IMR-90 (cell line): ENCODE data around the gene DUSP12. TPM values are rescaled to one million over a fixed set of nuclear protein-coding genes. Genes with fewer than 3 reads are reported as not detected.

ENCODE experiments used
- ATAC-seq: fragments of 200-7000 bp; cut with Tn5 transposase; 2 replicates; pipeline ENCODE4 v1.9.1; 2020; ENCODE audit warnings: low read depth, mild to moderate bottlenecking, moderate library complexity
- BruUV-seq: library from RNA; stranded (reverse); fragments of 400-500 nt; replicated peaks from 2 replicates; lab custom pipeline; 2021; lab: Mats Ljungman, UMichigan
- CTCF ChIA-PET: fragments of 300-600 bp; formaldehyde crosslinking; extraction: SDS; loops from one replicate; lab custom pipeline; 2021; ENCODE audit warnings: antibody characterized with exemption; lab: Yijun Ruan, JAX
- POLR2A ChIA-PET: fragments of 300-600 bp; sonication (Branson Sonifier 250); formaldehyde crosslinking; loops from one replicate; lab custom pipeline; 2022; ENCODE audit warnings: antibody characterized with exemption; ENCODE audit not compliant: unreplicated experiment; lab: Charles Lee
- DNase-seq: peaks from one replicate; pipeline ENCODE4 v3.0.0; 2013
- H2AFZ ChIP-seq: replicated peaks from 2 replicates; pipeline ENCODE3; 2013; ENCODE audit warnings: low read length, mild to moderate bottlenecking; ENCODE audit not compliant: poor library complexity
- H2AK5ac ChIP-seq: 2 replicates; pipeline ENCODE4 v1.6.1; 2013; ENCODE audit warnings: low read depth, low read length, inconsistent platforms
- H2AK9ac ChIP-seq: replicated peaks from 2 replicates; pipeline ENCODE3; 2013; ENCODE audit warnings: mild to moderate bottlenecking, low read depth, low read length, moderate library complexity; ENCODE audit not compliant: poor library complexity
- H2BK120ac ChIP-seq: 2 replicates; pipeline ENCODE4 v1.6.1; 2013; ENCODE audit warnings: low read depth, low read length, inconsistent platforms
- H2BK15ac ChIP-seq: 3 replicates; pipeline ENCODE4 v1.6.1; 2013; ENCODE audit warnings: low read depth, low read length, inconsistent platforms
- H2BK20ac ChIP-seq: 2 replicates; pipeline ENCODE4 v1.6.1; 2013; ENCODE audit warnings: low read depth, mild to moderate bottlenecking, inconsistent platforms, low read length, moderate library complexity
- H2BK5ac ChIP-seq: 2 replicates; pipeline ENCODE4 v1.6.1; 2013; ENCODE audit warnings: mild to moderate bottlenecking, low read depth, low read length, inconsistent platforms; ENCODE audit not compliant: poor library complexity, severe bottlenecking
- H3K14ac ChIP-seq: replicated peaks from 2 replicates; pipeline ENCODE4 v1.6.1; 2013; ENCODE audit warnings: low read depth, low read length, inconsistent platforms
- H3K18ac ChIP-seq: 2 replicates; pipeline ENCODE4 v1.6.1; 2013; ENCODE audit warnings: low read depth, low read length, control low read depth
- H3K23ac ChIP-seq: 2 replicates; pipeline ENCODE4 v1.6.1; 2013; ENCODE audit warnings: low read depth, low read length, inconsistent platforms
- H3K27ac ChIP-seq: 2 replicates; pipeline ENCODE4 v1.5.1; 2013; ENCODE audit warnings: mild to moderate bottlenecking, control low read depth, low read length; ENCODE audit not compliant: insufficient read depth
- H3K27me3 ChIP-seq: 2 replicates; pipeline ENCODE4 v1.6.1; 2013; ENCODE audit warnings: low read length; ENCODE audit not compliant: control insufficient read depth, insufficient read depth
- H3K36me3 ChIP-seq: 2 replicates; pipeline ENCODE4 v1.6.1; 2013; ENCODE audit warnings: low read length, mixed read lengths; ENCODE audit not compliant: control insufficient read depth, insufficient read depth
- H3K4ac ChIP-seq: 2 replicates; pipeline ENCODE4 v1.6.1; 2013; ENCODE audit warnings: low read depth, low read length, inconsistent platforms
- H3K4me1 ChIP-seq: 2 replicates; pipeline ENCODE4 v1.6.1; 2013; ENCODE audit warnings: low read length, mixed read lengths; ENCODE audit not compliant: control insufficient read depth, insufficient read depth
- H3K4me2 ChIP-seq: 2 replicates; pipeline ENCODE4 v1.6.1; 2013; ENCODE audit warnings: low read depth, mild to moderate bottlenecking, control low read depth, low read length, moderate library complexity
- H3K4me3 ChIP-seq: 2 replicates; pipeline ENCODE4 v1.5.1; 2013; ENCODE audit warnings: low read depth, mild to moderate bottlenecking, control low read depth, low read length, moderate library complexity; ENCODE audit not compliant: insufficient read depth
- H3K56ac ChIP-seq: 2 replicates; pipeline ENCODE4 v1.6.1; 2013; ENCODE audit warnings: low read length, inconsistent platforms; ENCODE audit not compliant: insufficient read depth; ENCODE audit errors: extremely low read depth
- H3K79me1 ChIP-seq, 2 experiments: 2 replicates each; pipeline ENCODE4 v1.6.1; 2013; ENCODE audit warnings: low read length in 2 of 2, inconsistent platforms in 1 of 2, low read depth in 1 of 2
- H3K9ac ChIP-seq: 2 replicates; pipeline ENCODE4 v1.6.1; 2013; ENCODE audit warnings: low read depth, low read length, control low read depth
- H3K9me1 ChIP-seq: 2 replicates; pipeline ENCODE4 v1.6.1; 2013; ENCODE audit warnings: low read length, inconsistent platforms; ENCODE audit not compliant: insufficient read depth
- H3K9me3 ChIP-seq: 2 replicates; pipeline ENCODE4 v1.6.1; 2013; ENCODE audit warnings: low read length; ENCODE audit not compliant: control insufficient read depth, insufficient read depth
- H4K20me1 ChIP-seq: 2 replicates; pipeline ENCODE4 v1.6.1; 2013; ENCODE audit warnings: low read length, inconsistent platforms; ENCODE audit not compliant: insufficient read depth
- H4K5ac ChIP-seq: 2 replicates; pipeline ENCODE4 v1.6.1; 2013; ENCODE audit warnings: mild to moderate bottlenecking, low read depth, low read length, control low read depth
- H4K8ac ChIP-seq, 2 experiments: 2 replicates each; pipeline ENCODE4 v1.6.1; 2013; ENCODE audit warnings: low read depth in 2 of 2, low read length in 2 of 2, control low read depth in 1 of 2, inconsistent platforms in 1 of 2
- H4K91ac ChIP-seq: 2 replicates; pipeline ENCODE4 v1.6.1; 2013; ENCODE audit warnings: low read depth, low read length, inconsistent platforms; ENCODE audit not compliant: insufficient read depth
- BHLHE40 ChIP-seq: fragments of 150-350 bp; IDR thresholded peaks from 2 replicates; pipeline ENCODE4 v1.6.1; 2016; ENCODE audit warnings: mild to moderate bottlenecking, low read depth, low read length
- CEBPB ChIP-seq: IDR thresholded peaks from 2 replicates; pipeline ENCODE4 v1.6.1; 2012; ENCODE audit warnings: low read depth, low read length, improper control_type of control experiment
- CHD1 ChIP-seq: IDR thresholded peaks from 2 replicates; pipeline ENCODE4 v1.6.1; 2012; ENCODE audit warnings: low read depth, low read length, improper control_type of control experiment
- FOS ChIP-seq: fragments of 150-350 bp; IDR thresholded peaks from 2 replicates; pipeline ENCODE4 v1.6.1; 2016; ENCODE audit warnings: low read depth, low read length
- MAFK ChIP-seq: IDR thresholded peaks from 2 replicates; pipeline ENCODE4 v1.6.1; 2012; ENCODE audit warnings: low read depth, low read length, improper control_type of control experiment
- MAZ ChIP-seq: IDR thresholded peaks from 2 replicates; pipeline ENCODE4 v1.6.1; 2012; ENCODE audit warnings: low read depth, mild to moderate bottlenecking, low read length, improper control_type of control experiment, moderate library complexity, borderline replicate concordance
- MXI1 ChIP-seq: IDR thresholded peaks from 2 replicates; pipeline ENCODE4 v1.6.1; 2012; ENCODE audit warnings: low read depth, mild to moderate bottlenecking, low read length, moderate library complexity, borderline replicate concordance
- NFE2L2 ChIP-seq: fragments of 150-350 bp; IDR thresholded peaks from 2 replicates; pipeline ENCODE4 v1.6.1; 2016; ENCODE audit warnings: low read depth, mild to moderate bottlenecking, low read length
- POLR2A ChIP-seq: IDR thresholded peaks from 2 replicates; pipeline ENCODE4 v1.6.1; 2012; ENCODE audit warnings: mild to moderate bottlenecking, low read depth, low read length
- RAD21 ChIP-seq: IDR thresholded peaks from 2 replicates; pipeline ENCODE4 v1.6.1; 2012; ENCODE audit warnings: low read length, improper control_type of control experiment
- RCOR1 ChIP-seq: IDR thresholded peaks from 2 replicates; pipeline ENCODE4 v1.6.1; 2012; ENCODE audit warnings: mild to moderate bottlenecking, low read length, improper control_type of control experiment; ENCODE audit not compliant: insufficient replicate concordance
- RFX5 ChIP-seq: IDR thresholded peaks from 2 replicates; pipeline ENCODE4 v1.8.0; 2012; ENCODE audit warnings: low read depth, mild to moderate bottlenecking, low read length, moderate library complexity
- SMC3 ChIP-seq: fragments of 150-350 bp; IDR thresholded peaks from 2 replicates; pipeline ENCODE4 v1.6.1; 2016; ENCODE audit warnings: low read depth, mild to moderate bottlenecking, antibody characterized with exemption, low read length, moderate library complexity
- WGBS, 2 experiments: methylation state at CpG; one replicate each; pipeline versions ENCODE4 v1.1.5 to v1.1.7; 2013; ENCODE audit warnings: missing lambda C conversion rate in 2 of 2; ENCODE audit not compliant: insufficient read length in 1 of 2; ENCODE audit errors: extremely low coverage in 2 of 2; 5-methylcytosine and 5-hydroxymethylcytosine counted together
- dilution Hi-C: fragments of 300-500 bp; cut with HindIII; formaldehyde crosslinking; loops from one replicate; pipeline ENCODE4 v1.14.3; 2018; ENCODE audit warnings: low sequenced_read_pairs; ENCODE audit not compliant: unreplicated experiment
- in situ Hi-C: fragments of 300-500 bp; cut with MboI; formaldehyde crosslinking; loops from 3 replicates; pipeline ENCODE4 v1.14.3; 2019; ENCODE audit warnings: low sequenced_read_pairs, inconsistent platforms, mixed read lengths
- intact Hi-C: fragments of 100-400 bp; cut with micrococcal nuclease; formaldehyde crosslinking; loops from 2 replicates; pipeline ENCODE4 v1.10.0; 2022
- polyA plus RNA-seq, 3 experiments: library from polyadenylated mRNA; depleted of rRNA; stranded (reverse); fragments of >200 nt; gene quantifications; 2 replicates each; pipeline ENCODE4 v1.2.3, GENCODE V29; 2012; ENCODE audit warnings: low replicate concordance in 1 of 3
- total RNA-seq: library from RNA; depleted of rRNA; stranded (reverse); fragments of >200 nt; gene quantifications from 2 replicates; pipeline ENCODE4 v1.2.3, GENCODE V29; 2012
- TF ChIP-seq, protein P1 (sequence below): conservative IDR thresholded peaks from 2 replicates; pipeline ENCODE4 v1.5.1; 2012; ENCODE audit warnings: mild to moderate bottlenecking, low read depth, low read length, improper control_type of control experiment
- TF ChIP-seq, protein P2 (sequence below): fragments of 150-350 bp; IDR thresholded peaks from 2 replicates; pipeline ENCODE4 v1.6.1; 2017; ENCODE audit warnings: mild to moderate bottlenecking, antibody characterized with exemption, low read length, low read depth
- TF ChIP-seq, protein P3 (sequence below): fragments of 150-350 bp; IDR thresholded peaks from 2 replicates; pipeline ENCODE4 v1.6.1; 2016; ENCODE audit warnings: low read depth, mild to moderate bottlenecking, low read length, moderate library complexity, borderline replicate concordance

The DUSP12 gene
- total and polyA plus RNA-seq, 2 of the 4 experiments (the other 2 are of a cell fraction) = 31.5 to 35.6 TPM

DNA sequence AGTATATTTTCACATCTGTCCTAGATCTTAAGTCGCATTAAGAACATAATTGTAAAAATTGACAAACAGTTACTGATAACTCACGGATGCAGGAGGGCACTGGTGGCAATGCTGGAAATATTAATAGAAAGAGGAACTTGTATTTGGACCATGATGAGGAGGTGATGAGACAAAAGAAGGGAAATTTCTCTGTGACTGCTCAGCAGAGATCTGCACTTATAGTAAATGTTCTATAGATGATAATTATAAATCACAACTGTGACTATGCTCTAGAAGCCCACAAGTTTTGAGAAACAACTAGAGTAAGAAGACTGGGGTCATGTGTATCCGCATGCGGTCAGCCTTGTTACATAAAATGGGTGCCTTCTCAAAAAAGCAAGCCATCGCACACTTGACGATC is 8.7 kb upstream of the DUSP12 start:
- ATAC-seq (no peak), DNase-seq (no peak)
- ChIA-PET POLR2A (no interaction called here), CTCF (interaction anchor here (0.8 to 1.7 kb wide), 8 partner anchors 9 to 256 kb away, joined by 3 to 5 read pairs (median 3); no protein-coding TSS in a partner anchor)
- no peak overlapping the region for H3K56ac ChIP-seq
- H2AK9ac ChIP-seq = no peak overlapping the region
- H3K14ac ChIP-seq = no peak overlapping the region
- peaks cover 7% of the 10 kb centered on the region for H3K4me1 ChIP-seq
- H2BK15ac ChIP-seq = no peak overlapping the region
- H2BK20ac ChIP-seq = no peak overlapping the region
- no peaks in the 10 kb centered on the region for H3K9me3 ChIP-seq
- WGBS, 2 experiments = no CpG with 5 or more reads among the region's 6 CpGs
- no peak overlapping the region for H3K27ac ChIP-seq
- H3K9ac ChIP-seq = no peak overlapping the region
- no TSS peak for BruUV-seq
- H3K4ac ChIP-seq = no peak overlapping the region
- H2AFZ ChIP-seq = no peak overlapping the region
- dilution Hi-C loops = no loop called here
- H3K4me3 ChIP-seq = no peak overlapping the region
- H2AK5ac ChIP-seq = no peak overlapping the region
- H4K8ac ChIP-seq = no peak overlapping the region
- in situ Hi-C loops = loop anchor here (10.0 to 25.0 kb wide), 3 partner anchors 104 to 526 kb away; partner anchors contain the start of genes FCER1G and FCGR3B
- no peak overlapping the region for H3K4me2 ChIP-seq
- H3K9me1 ChIP-seq = peaks cover 5% of the 10 kb centered on the region
- H2BK5ac ChIP-seq = no peak overlapping the region
- no peaks in the 10 kb centered on the region for H3K27me3 ChIP-seq
- intact Hi-C loops = loop anchor here (1.0 kb wide), 1 partner anchor 254 kb away; no protein-coding TSS in a partner anchor
- H2BK120ac ChIP-seq = no peak overlapping the region
- H4K5ac ChIP-seq = no peak overlapping the region
- H3K18ac ChIP-seq = no peak overlapping the region
- no peaks in the 10 kb centered on the region for H4K20me1 ChIP-seq
- no peak overlapping the region for H3K23ac ChIP-seq
- H3K79me1 ChIP-seq = no peaks in the 10 kb centered on the region
- no peaks in the 10 kb centered on the region for H3K36me3 ChIP-seq
- TF ChIP-seq MAZ = no peak
- TF ChIP-seq, protein P1, sequence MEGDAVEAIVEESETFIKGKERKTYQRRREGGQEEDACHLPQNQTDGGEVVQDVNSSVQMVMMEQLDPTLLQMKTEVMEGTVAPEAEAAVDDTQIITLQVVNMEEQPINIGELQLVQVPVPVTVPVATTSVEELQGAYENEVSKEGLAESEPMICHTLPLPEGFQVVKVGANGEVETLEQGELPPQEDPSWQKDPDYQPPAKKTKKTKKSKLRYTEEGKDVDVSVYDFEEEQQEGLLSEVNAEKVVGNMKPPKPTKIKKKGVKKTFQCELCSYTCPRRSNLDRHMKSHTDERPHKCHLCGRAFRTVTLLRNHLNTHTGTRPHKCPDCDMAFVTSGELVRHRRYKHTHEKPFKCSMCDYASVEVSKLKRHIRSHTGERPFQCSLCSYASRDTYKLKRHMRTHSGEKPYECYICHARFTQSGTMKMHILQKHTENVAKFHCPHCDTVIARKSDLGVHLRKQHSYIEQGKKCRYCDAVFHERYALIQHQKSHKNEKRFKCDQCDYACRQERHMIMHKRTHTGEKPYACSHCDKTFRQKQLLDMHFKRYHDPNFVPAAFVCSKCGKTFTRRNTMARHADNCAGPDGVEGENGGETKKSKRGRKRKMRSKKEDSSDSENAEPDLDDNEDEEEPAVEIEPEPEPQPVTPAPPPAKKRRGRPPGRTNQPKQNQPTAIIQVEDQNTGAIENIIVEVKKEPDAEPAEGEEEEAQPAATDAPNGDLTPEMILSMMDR = no peak
- TF ChIP-seq BHLHE40 = no peak
- TF ChIP-seq RFX5 = no peak
- TF ChIP-seq CEBPB = no peak
- TF ChIP-seq FOS = no peak
- TF ChIP-seq CHD1 = no peak
- TF ChIP-seq MAFK = no peak
- TF ChIP-seq, protein P2, sequence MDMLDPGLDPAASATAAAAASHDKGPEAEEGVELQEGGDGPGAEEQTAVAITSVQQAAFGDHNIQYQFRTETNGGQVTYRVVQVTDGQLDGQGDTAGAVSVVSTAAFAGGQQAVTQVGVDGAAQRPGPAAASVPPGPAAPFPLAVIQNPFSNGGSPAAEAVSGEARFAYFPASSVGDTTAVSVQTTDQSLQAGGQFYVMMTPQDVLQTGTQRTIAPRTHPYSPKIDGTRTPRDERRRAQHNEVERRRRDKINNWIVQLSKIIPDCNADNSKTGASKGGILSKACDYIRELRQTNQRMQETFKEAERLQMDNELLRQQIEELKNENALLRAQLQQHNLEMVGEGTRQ = no peak
- no peak for TF ChIP-seq NFE2L2
- TF ChIP-seq SMC3 = no peak
- TF ChIP-seq RAD21 = no peak
- no peak for TF ChIP-seq MXI1
- no peak for TF ChIP-seq RCOR1
- TF ChIP-seq POLR2A = no peak
- TF ChIP-seq, protein P3, sequence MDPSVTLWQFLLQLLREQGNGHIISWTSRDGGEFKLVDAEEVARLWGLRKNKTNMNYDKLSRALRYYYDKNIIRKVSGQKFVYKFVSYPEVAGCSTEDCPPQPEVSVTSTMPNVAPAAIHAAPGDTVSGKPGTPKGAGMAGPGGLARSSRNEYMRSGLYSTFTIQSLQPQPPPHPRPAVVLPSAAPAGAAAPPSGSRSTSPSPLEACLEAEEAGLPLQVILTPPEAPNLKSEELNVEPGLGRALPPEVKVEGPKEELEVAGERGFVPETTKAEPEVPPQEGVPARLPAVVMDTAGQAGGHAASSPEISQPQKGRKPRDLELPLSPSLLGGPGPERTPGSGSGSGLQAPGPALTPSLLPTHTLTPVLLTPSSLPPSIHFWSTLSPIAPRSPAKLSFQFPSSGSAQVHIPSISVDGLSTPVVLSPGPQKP = no peak
- no peak overlapping the region for H4K91ac ChIP-seq
